GM19099 (cell line): Measurements from ENCODE around the gene FIGNL1.

Experiments
- POLR2A ChIP-seq: IDR thresholded peaks from 3 replicates; pipeline ENCODE4 v1.6.1; 2011; ENCODE audit warnings: low read depth; ENCODE audit not compliant: insufficient read length; ENCODE audit errors: extremely low read depth

The FIGNL1 gene

DNA sequence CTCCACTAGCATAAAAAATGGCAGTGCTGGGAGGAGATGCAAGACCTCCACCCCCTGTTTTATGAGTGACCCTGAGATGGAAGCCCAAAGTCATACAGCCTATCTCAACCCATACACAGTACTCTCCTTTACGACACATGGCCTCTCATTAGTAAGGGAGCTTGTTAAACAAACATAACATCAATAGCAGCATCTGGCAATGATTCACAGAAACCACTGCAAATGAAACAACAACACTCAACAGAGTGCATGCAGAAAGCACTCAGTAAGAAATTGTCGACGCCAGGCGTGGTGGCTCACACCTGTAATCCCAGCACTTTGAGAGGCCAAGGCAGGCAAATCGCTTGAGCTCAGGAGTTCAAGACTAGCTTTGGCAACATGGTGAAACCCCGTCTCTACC lies 27.5 kb upstream of the FIGNL1 start:
- no peak for TF ChIP-seq POLR2A

DNA sequence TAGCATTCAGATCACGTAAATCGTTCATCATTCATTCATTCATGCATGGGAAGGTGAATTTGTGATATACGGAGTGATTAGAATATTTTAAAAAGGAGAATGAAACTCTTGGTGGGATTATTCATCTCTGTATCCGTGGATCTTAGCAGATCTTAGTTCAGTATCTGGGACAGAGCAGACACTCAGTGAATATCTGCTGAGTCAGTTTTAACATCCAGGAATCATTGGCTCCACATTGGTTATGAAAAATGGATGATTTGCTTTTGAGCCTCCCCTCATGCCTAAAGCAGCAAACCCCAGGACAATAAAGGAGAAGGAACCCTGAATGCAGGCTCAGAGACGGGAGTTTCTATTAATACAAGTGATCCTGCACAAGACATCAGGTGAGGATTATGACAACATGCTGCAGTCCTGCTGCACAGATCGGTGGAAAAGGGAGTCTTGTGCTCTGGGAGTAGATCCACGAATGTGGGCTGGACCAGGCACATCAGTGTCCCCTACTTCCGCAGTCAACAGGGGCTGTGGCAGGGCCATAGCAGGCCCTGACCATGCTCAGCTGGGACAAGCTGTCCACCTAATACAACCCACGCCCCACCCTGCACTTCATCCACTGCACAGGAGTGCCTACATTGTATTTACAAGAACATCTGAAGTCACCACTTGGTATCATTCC lies 26.9 kb upstream of the FIGNL1 start:
- no peak for TF ChIP-seq POLR2A

DNA sequence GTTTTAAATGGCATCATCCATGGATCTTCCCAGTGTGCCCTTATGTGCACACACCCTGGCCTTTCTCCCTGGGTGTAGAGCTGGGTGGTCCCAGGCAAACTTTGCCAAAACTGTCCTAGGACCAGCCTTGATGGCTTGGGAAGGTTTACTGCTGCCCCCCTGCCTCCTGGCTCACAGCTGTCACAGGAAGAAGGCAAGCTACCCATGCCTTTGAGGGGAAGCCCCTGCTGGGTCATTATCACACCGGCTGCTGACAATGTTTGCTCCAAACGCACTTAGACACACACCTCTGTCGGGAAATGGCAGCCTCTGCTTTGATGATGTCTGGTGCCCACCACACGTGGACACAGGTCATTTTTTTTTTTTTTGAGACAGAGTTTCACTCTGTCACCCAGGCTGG lies 25.2 kb upstream of the FIGNL1 start:
- no peak for TF ChIP-seq POLR2A

DNA sequence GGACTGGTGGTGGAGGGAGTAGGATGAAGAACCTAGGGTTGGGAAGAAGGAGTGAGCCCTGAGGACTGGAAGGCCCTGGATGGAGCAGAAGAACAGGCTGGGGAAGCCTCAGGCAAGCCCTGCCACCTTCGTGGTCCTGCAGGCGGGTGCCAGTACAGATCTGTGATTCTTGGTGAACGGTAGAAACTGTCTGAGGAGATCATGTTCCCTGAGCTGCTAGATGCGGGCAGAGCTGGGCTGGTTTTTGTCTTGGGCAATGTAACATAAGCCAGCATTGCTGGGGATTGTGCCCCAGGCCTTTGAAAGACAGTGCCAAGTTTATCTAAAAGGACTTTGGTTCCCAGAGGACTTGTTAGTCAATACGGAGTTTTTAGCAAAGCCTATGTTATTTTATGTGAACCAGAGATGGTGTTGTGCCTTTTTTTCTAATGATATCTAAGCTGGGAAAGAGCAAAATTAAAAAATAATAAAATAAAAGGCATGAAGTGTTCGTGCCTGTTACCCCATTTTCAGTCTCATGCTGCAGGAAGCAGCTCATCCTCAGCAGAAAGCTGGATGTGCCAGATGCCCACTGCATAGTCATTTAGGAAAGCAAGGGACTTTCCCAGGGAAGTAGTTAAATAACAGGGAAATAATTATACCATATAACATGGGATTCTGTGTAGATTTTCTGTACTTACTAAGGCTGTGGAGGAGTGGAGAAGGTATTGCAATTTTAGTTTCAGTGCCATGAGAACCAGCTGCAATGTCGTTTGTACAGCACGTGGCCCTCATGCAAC lies 24.4 kb upstream of the FIGNL1 start:
- TF ChIP-seq POLR2A = no peak

DNA sequence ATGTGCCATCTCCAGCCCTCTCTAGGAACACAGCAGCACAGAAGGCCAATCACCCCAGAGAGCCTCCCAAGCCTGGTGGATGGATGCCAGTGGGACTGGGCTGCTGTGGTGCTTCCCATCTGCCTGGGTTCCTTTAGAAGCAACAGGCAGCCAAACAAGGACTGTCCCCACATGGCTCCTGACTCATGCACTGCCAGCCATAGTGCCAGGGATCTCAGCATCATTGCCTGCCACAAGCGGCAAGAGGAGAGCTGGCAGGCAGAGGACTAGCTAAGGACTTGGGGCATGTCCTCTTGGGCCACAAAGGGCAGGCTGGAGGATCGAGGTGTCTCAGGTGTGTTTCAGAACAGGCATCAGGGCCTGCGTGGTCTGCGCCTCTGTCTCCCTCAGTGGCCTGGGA lies 23.4 kb upstream of the FIGNL1 start:
- no peak for TF ChIP-seq POLR2A

DNA sequence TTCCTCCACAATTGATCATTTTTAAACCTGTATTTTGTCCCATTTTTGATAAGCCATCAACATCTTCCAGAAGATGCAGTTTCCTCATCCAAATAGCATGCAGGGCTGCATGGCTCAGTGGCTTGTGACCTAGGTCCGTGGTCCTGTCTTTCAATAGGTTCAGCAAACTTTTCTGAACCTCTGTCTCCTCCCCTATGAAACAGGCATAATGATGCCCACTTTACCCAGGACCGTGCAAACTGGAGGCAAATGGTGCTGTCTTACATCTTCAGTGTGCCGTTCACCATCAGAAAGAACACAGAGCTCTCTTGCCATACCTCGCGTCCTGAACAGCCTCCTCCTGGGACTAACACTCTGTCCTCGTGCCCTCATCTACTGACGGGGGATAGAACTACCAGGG lies 22.3 kb upstream of the FIGNL1 start:
- TF ChIP-seq POLR2A = no peak

DNA sequence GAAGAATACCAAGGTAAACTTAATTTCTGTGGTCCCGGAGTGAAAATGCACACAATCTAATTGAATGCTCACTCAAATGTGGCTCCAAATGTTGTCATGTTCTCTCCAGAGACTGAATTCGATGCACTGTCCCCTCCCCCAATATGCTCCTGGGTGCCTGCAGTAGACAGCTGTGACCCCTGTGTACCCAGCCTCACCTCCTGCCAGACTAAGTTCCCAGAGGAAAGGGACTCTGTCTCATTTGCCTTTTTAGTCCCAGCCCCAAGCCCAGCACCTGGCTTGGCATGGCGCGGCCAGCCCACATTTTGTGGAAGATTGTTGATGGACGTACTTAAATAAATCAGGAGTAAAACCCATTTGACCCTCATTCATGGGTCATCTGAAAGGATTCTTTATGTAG lies 21.8 kb upstream of the FIGNL1 start:
- no peak for TF ChIP-seq POLR2A

DNA sequence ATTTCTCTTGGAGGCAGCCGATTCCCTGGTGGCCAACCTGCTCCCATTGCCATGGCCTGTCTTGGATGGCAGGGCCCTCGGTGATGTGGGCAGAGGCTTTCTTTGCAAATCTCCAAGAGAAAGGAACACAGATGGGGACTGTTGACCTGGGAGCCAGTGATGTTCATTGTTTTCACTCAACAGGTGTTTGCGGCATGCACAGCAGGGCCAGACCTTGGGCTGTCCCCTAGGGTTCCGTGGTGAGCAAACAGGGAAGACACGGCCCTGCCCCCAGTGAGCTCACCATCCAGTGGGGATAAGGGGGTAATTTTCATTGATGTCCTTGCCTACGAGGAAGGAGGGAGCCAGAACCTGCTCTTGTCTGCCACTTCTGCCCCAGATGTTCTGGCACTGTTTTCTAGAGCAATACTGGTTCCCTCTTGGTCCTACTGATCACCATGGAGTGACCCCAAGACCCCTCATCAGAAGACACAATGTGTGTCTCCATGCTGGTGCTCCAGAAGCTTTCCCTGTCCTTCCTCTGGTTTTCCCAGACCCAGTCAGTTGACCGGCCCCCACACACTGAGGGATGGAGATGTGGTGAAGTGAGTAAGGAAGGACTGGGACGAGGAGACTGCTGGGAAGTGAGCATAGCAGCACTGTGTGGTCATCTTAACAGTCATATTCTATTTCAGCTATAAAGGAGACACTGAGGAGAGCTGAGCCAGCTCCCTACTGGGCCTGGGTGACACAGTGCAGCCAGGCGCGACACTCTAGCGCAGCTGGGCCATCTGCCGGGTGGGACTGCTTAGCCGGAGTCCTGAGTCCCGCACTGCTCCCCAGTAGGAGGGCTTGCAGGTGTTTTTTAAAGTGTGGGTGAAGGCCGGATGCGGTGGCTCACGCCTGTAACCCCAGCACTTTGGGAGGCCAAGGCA lies 20.4 kb upstream of the FIGNL1 start:
- no peak for TF ChIP-seq POLR2A

DNA sequence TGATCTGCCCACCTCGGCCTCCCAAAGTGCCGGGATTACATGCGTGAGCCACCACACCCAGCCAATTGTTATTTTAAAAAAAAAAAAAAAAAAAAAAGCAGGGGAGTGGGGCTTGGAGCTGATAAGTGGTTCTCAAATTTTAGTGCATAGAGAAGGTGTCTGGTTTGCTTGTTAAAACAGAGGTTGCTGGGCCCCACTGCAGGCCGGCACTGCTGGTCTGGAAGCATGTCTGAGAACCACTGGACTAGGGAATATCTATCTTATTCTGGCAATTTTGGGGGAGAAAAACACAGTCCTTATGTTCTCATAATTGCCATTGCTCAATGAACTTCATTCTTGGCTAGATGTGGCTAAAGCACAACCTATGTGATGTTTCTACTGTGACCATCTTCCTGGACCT lies 19.0 kb upstream of the FIGNL1 start:
- TF ChIP-seq POLR2A = no peak

DNA sequence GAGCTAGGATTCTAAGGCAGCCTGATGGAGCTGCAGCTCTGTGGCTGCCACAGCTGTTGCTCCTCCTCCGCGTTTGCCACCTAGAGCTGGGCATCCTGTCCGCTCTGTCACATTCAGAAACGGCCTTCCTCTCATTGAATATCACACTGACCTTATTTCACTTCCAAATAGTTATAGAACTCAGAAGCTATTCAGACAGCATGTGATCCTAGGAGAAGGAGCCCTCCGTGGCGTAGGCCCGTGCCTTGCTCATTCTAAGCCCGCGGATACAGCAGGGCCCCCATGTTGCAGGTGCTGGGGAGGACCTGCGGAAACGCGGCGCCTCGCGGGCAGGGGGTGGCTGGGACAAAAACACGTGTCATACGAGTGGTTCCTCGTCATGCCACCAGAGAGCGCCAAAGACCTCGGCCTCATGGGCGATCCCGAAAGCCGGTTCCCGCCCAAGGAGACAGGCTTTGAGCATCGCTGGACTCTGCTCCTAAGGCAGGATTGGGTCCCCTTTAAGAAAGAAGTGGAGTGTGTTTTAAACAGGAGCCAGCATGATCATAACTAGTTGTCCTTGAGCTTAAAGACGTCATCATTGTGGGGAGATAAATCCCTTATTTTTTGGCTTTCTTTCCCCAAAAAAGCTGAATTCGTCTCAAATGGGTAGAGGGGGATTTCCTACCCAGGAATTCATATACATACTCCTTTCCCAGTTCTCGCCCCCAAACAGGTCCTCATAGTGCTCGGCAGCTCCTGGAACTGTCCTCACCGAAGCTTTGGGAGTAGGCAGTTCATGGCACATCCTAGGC lies 17.9 kb upstream of the FIGNL1 start:
- no peak for TF ChIP-seq POLR2A

DNA sequence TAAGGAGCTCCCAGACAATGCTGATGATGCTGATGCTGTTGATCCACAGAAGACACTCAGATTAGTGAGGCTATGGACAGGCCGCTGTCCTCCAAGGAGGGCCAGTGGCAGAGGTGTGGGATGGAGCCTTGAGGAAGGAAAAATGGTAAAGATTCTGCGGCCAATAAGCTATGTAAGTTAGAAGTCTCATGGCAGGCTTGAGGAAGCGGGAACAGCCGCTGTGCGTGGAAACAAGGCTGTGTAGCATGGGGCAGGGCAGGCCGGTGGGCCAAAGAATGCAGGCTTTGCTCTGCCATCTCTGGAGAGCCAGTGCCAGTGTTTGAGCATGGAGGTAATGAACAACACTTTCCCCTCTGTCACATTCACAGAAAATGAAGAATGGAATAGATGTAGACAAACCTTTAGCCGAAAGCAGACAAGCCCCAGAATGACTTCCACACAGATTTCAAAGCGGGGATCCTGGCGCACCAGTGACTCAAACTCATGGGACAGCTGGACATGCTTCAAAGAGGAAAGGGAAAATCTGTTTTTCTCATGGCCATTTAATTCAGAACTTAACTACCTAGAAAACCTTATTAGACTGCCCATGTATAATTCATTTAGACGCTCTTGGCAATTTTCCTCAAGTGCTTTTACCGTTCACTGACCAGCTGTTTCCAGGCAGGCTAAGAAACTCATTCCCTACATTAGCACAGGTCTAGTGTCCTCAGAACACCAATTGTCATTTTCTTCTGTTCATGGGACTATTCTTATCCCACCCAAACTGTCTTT lies 16.9 kb upstream of the FIGNL1 start:
- no peak for TF ChIP-seq POLR2A

DNA sequence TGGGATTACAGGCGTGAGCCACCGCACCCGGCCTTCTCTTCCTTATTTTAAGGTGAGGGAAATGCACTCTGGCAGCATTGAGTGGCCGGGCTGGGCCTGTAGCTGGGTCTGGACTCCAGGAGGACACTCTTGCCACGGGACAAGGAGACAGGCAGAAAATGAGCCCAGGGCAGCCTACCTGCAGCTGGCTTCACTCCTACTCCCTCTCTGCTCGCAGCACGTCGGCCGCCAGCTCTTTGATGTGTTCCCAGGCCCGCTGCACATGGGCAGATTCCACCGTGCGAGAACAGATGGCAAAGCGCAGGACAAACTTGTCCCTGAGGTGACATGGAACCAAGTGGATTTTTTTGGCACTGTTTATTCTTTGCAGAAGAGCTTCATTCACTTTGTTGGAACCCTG lies 12.9 kb upstream of the FIGNL1 start:
- no peak for TF ChIP-seq POLR2A

DNA sequence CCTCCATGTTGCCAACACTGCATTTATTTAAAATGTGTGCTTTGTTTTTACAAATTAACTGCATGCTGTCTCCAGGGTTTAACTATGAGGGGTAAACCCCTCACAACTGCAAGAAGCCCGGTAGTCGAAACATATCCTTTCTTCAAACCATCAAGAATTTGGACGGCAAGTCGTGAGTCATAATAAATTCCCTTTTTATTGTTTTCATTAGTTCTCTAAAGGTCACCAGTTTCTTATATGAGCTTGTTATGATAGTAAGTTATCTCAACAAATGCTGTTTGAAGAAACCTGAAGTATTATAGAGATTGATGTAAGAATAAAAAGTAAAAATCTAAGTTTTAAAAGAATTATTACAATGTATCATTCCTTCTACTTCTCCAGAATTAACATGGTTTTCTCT lies 12.2 kb upstream of the FIGNL1 start:
- no peak for TF ChIP-seq POLR2A

DNA sequence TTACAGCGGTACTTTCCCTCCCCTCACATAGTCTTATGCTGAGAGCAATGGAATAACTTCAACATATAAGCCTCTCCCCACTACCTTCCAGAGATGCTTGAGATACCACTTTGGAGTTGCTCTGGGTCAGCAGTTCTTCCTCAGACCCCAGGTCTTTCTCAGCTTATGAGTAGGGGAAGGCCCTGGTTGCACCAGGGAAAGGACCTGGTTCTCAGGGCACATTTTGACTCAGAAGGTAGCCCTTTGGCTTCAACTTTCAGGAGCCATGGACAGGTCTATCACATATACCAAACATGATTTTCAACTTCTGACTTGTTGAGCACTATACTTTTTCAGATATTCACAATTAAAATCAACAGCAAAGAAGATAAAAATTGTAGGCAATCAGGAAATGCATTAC lies 11.5 kb upstream of the FIGNL1 start:
- no peak for TF ChIP-seq POLR2A
